ENCODE results near the gene USP28. TPM values are rescaled to one million over a fixed set of nuclear protein-coding genes. Genes with fewer than 3 reads are reported as not detected.
"Not testable (repeated sequence)": the region's sequence is repeated elsewhere in the genome, so short reads cannot be mapped to it uniquely, and the experiment has no call there.

The USP28 gene
- total RNA-seq, 1 donor from 2014 or later = 11.6 TPM

DNA sequence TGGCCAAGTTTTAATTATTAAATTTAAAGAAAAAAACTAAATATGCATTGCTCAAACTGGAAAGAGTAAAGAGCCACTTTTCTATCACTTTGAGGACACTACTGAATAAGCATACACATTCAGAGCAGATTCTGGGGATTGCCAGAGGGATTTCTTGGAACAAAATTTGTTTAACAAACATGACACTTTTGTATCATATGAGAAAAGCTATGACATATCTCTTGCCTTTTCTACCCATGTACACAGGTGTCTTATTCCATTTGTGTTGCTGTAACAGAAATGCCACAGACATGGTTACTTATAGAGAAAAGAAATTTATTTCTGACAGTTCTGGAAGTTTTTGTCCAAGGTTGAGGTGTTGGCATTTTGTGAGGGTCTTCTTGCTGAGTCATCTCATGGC is 13.5 kb upstream of the USP28 start:
- no peak for DNase-seq (ENCODE audit: low read depth)
- TF ChIP-seq CTCF (conservative IDR thresholded peaks at IDR 0.05; ENCODE audit: low read depth, low read length) = no peak
- H3K4me3 ChIP-seq (ENCODE audit: low read depth, low read length) = no peak overlapping the region

DNA sequence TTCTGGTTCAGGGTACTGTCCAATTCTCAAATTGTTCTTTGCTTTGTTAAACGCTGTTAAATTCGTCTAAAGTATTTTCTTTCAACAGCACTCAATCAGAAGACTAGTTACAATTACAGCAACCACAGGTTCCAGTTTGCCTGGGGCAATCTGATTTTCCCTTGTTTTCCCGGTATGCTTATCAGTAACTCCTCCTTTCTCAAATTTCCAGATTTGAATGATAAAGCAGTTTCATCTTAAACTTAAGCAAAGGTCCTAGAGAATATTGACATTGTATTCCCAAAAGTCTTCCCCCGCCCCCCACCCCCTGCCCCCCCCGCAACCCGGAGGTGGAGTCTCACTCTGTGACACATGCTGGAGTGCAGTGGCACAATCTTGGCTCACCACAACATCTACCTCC is 10.5 kb upstream of the USP28 start:
- H3K4me3 ChIP-seq (ENCODE audit: low read depth, low read length) = no peak overlapping the region
- TF ChIP-seq CTCF (conservative IDR thresholded peaks at IDR 0.05; ENCODE audit: low read depth, low read length) = no peak
- DNase-seq (ENCODE audit: low read depth) = no peak

GRCh38 chr11:113884361-113884836 is 9.0 kb upstream of the USP28 start:
- no peak overlapping the region for H3K4me3 ChIP-seq (ENCODE audit: low read depth, low read length)
- peak; percentile 46 for DNase-seq (ENCODE audit: low read depth)
- no peak for TF ChIP-seq CTCF (conservative IDR thresholded peaks at IDR 0.05; ENCODE audit: low read depth, low read length)

- H3K4me3 ChIP-seq (ENCODE audit: low read depth, low read length) = no peak overlapping the region
- TF ChIP-seq CTCF (conservative IDR thresholded peaks at IDR 0.05; ENCODE audit: low read depth, low read length) = no peak
- no peak for DNase-seq (ENCODE audit: low read depth)
These were observed 6.5 kb upstream of the USP28 start for GRCh38 chr11:113881856-113882255.

- DNase-seq (ENCODE audit: low read depth) = no peak
- TF ChIP-seq CTCF (conservative IDR thresholded peaks at IDR 0.05; ENCODE audit: low read depth, low read length) = no peak
These were observed 5.6 kb upstream of the USP28 start for GRCh38 chr11:113880971-113881370.

DNA sequence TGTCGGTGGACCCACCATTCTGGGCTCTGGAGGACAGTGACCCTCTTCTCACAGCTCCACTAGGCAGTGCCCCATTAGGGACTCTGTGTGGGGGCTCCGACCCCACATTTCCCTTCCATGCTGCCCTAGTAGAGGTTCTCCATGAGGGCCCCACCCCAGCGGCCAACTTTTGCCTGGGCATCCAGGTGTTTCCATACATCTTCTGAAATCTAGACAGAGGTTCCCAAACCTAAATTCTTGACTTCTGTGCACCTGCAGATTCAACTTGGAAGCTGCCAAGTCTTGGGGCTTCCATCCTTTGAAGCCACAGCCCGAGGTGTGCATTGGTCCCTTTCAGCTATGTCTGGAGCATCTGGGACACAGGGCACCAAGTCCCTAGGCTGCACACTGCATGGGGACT is 4.1 kb upstream of the USP28 start:
- not testable (repeated sequence) for H3K4me3 ChIP-seq (ENCODE audit: low read depth, low read length); DNase-seq (ENCODE audit: low read depth)

More at GRCh38 chr11:113880971-113881370, 5.6 kb upstream of the USP28 start:
- no peak overlapping the region for H3K4me3 ChIP-seq (ENCODE audit: low read depth, low read length)

- TF ChIP-seq CTCF (conservative IDR thresholded peaks at IDR 0.05; ENCODE audit: low read depth, low read length) = no peak
- no peak for DNase-seq (ENCODE audit: low read depth)
- H3K4me3 ChIP-seq (ENCODE audit: low read depth, low read length) = no peak overlapping the region
These were observed 2.3 kb upstream of the USP28 start for GRCh38 chr11:113877670-113878055.

Measured in epithelial cell of proximal tubule (primary cell).